NOMO-1 treated with DMSO at 0.1 percent for 48 hours (cell line): ENCODE data around the gene TIAM2.
"Not testable (repeated sequence)": the region's sequence is repeated elsewhere in the genome, so short reads cannot be mapped to it uniquely, and the experiment has no call there.

Source experiments
- DNase-seq: peaks from one replicate; lab custom pipeline; 2025; ENCODE audit not compliant: unreplicated experiment; lab: John Stamatoyannopoulos, UW

TIAM2 gene

GRCh38 chr6:154995254-154996015, at the start of gene TIAM2:
TSS of gene TIAM2 (plus strand) at chr6:154995315. CDS start at chr6:155129224, 133,909 bp downstream.
- no peak for DNase-seq

- no peak for DNase-seq
These were observed 44.2 kb upstream of the TIAM2 start for GRCh38 chr6:154950979-154951344.

GRCh38 chr6:154951345-154952200, 43.5 kb upstream of the TIAM2 start:
- DNase-seq = peak; percentile 64

GRCh38 chr6:154953644-154954043, 41.5 kb upstream of the TIAM2 start:
- no peak for DNase-seq

- DNase-seq = no peak
These were observed 40.8 kb upstream of the TIAM2 start for GRCh38 chr6:154954347-154954746.

GRCh38 chr6:154956771-154957522, 38.2 kb upstream of the TIAM2 start:
- no peak for DNase-seq

- DNase-seq = no peak
These were observed 36.6 kb upstream of the TIAM2 start for GRCh38 chr6:154958469-154958868.

- DNase-seq = no peak
These were observed 34.7 kb upstream of the TIAM2 start for GRCh38 chr6:154960299-154960843.

GRCh38 chr6:154960854-154961530, 34.1 kb upstream of the TIAM2 start:
- no peak for DNase-seq

- no peak for DNase-seq
These were observed 32.4 kb upstream of the TIAM2 start for GRCh38 chr6:154962753-154963152.

- not testable (repeated sequence) for DNase-seq
These were observed 28.9 kb upstream of the TIAM2 start for GRCh38 chr6:154966065-154966770.

- no peak for DNase-seq
These were observed 25.3 kb upstream of the TIAM2 start for GRCh38 chr6:154969796-154970195.

GRCh38 chr6:154974485-154975149, 20.5 kb upstream of the TIAM2 start:
- no peak for DNase-seq

GRCh38 chr6:154977588-154977987, 17.5 kb upstream of the TIAM2 start:
- DNase-seq = no peak

GRCh38 chr6:154980273-154981078, 14.6 kb upstream of the TIAM2 start:
- no peak for DNase-seq

- no peak for DNase-seq
These were observed 13.8 kb upstream of the TIAM2 start for GRCh38 chr6:154981079-154981870.

- no peak for DNase-seq
These were observed 11.0 kb upstream of the TIAM2 start for GRCh38 chr6:154984146-154984545.

GRCh38 chr6:154986787-154987235, 8.3 kb upstream of the TIAM2 start:
- peak; percentile 71 for DNase-seq
